ENCODE data around the gene OR2W3.

DNA sequence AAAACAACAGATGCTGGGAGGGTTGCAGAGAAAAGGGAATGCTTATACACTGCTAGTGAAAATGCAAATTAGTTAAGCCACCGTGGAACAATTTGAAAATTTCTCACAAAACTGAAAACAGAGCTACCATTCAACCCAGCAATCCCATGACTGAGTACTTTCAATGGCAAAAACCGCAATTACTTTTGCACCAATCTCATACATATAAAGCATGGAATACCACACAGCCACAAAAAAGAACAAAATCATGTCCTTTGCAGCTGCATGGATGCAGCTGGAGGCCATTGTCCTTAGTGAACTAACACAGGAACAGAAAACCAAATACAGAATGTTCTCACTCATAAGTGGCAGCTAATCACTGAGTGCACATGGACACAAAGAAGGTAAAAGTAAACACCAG, 18.4 kb downstream of the OR2W3 start:
- TF ChIP-seq, protein P1, sequence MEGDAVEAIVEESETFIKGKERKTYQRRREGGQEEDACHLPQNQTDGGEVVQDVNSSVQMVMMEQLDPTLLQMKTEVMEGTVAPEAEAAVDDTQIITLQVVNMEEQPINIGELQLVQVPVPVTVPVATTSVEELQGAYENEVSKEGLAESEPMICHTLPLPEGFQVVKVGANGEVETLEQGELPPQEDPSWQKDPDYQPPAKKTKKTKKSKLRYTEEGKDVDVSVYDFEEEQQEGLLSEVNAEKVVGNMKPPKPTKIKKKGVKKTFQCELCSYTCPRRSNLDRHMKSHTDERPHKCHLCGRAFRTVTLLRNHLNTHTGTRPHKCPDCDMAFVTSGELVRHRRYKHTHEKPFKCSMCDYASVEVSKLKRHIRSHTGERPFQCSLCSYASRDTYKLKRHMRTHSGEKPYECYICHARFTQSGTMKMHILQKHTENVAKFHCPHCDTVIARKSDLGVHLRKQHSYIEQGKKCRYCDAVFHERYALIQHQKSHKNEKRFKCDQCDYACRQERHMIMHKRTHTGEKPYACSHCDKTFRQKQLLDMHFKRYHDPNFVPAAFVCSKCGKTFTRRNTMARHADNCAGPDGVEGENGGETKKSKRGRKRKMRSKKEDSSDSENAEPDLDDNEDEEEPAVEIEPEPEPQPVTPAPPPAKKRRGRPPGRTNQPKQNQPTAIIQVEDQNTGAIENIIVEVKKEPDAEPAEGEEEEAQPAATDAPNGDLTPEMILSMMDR (IDR thresholded peaks at IDR 0.05; ENCODE audit: low read depth, low read length) = no peak
- TF ChIP-seq, protein P2, sequence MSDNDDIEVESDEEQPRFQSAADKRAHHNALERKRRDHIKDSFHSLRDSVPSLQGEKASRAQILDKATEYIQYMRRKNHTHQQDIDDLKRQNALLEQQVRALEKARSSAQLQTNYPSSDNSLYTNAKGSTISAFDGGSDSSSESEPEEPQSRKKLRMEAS (IDR thresholded peaks at IDR 0.05; ENCODE audit: low read depth, low read length) = no peak
- no peak for TF ChIP-seq POLR2A (IDR thresholded peaks at IDR 0.05; ENCODE audit: extremely low read depth, insufficient read length)
